Esophagus (tissue), 2 donors: ENCODE measurements around the gene EMD. TPM values are rescaled to one million over a fixed set of nuclear protein-coding genes. Genes with fewer than 3 reads are reported as not detected.
A peak's percentile ranks its signal among the peaks of the same experiment; 100 is the strongest.
"Not testable (repeated sequence)": the region's sequence is repeated elsewhere in the genome, so short reads cannot be mapped to it uniquely, and the experiment has no call there.

Experiments
- H3K27ac ChIP-seq, 2 donors: one replicate each; pipeline ENCODE4 v1.5.1; 2013; ENCODE audit warnings: low read depth in 2 of 2, mild to moderate bottlenecking in 2 of 2, inconsistent platforms in 1 of 2, low read length in 1 of 2, moderate library complexity in 1 of 2
- H3K27me3 ChIP-seq, 2 donors: one replicate each; pipeline ENCODE4 v1.6.1; 2013; ENCODE audit warnings: low read length in 2 of 2, control low read depth in 1 of 2, mild to moderate bottlenecking in 1 of 2; ENCODE audit not compliant: insufficient read depth in 2 of 2, control insufficient read depth in 1 of 2
- H3K36me3 ChIP-seq, 2 donors: one replicate each; pipeline ENCODE4 v1.6.1; 2013; ENCODE audit warnings: low read length in 1 of 2; ENCODE audit not compliant: control insufficient read depth in 2 of 2, insufficient read depth in 2 of 2
- H3K4me1 ChIP-seq, 2 donors: one replicate each; pipeline ENCODE4 v1.6.1; 2013; ENCODE audit warnings: low read length in 1 of 2; ENCODE audit not compliant: control insufficient read depth in 2 of 2, insufficient read depth in 2 of 2
- H3K4me3 ChIP-seq, 2 donors: one replicate each; pipeline ENCODE4 v1.5.1; 2013; ENCODE audit warnings: low read length in 2 of 2, mild to moderate bottlenecking in 2 of 2, low read depth in 1 of 2, moderate library complexity in 1 of 2
- H3K9me3 ChIP-seq, 2 donors: one replicate each; pipeline ENCODE4 v1.6.1; 2013; ENCODE audit warnings: mild to moderate bottlenecking in 2 of 2, low read depth in 1 of 2, low read length in 1 of 2, moderate library complexity in 1 of 2; ENCODE audit not compliant: control insufficient read depth in 2 of 2, insufficient read depth in 1 of 2
- WGBS, 2 donors: extraction: QIAGEN DNeasy Blood & Tissue Kit; methylation state at CpG; one replicate each; pipeline ENCODE4 v1.1.7; 2013; 5-methylcytosine and 5-hydroxymethylcytosine counted together
- polyA plus RNA-seq, 2 donors: library from polyadenylated mRNA; stranded (reverse); fragments of 200-250 nt; gene quantifications; one replicate each; pipeline ENCODE4 v1.2.3, GENCODE V29; 2013
- donor health status: healthy with polysubstance abuse.
- donor health status: Bipolar disorder and iron deficiency.

EMD gene
- polyA plus RNA-seq, 2 donors: 66.5 to 83.9 TPM

DNA sequence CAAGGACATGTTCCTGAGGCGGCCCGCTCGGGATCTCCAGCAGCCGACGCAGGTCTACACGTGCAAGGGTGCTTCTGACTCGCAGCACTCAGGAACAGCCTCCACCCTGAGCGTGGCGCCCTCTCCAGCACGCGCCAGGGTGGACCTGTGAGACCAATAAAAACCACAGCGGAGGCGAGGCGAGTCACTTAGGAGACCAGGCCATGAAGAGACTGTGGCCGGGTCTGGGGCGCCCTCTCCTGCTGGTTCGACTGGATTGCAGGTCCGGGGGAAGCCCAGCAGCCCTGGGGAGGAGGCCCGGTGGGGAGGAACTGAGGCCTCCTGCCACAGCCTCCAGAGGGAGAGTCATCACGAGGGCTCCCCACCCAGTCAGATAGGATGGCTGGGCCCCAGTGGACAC is 9.0 kb downstream of the EMD start:
- H3K4me3 ChIP-seq, H3K4me1 ChIP-seq, H3K36me3 ChIP-seq, H3K27ac ChIP-seq, H3K27me3 ChIP-seq, H3K9me3 ChIP-seq: not testable (repeated sequence)
- WGBS, 2 donors: no CpG with 5 or more reads among the region's 20 CpGs

- not testable (repeated sequence) for H3K27me3 ChIP-seq, H3K27ac ChIP-seq
- WGBS, 2 donors: no CpG with 5 or more reads among the region's 16 CpGs
These were observed 9.6 kb downstream of the EMD start for GRCh38 chrX:154388649-154389048.

GRCh38 chrX:154389812-154390747 is 11.0 kb downstream of the EMD start:
- H3K27me3 ChIP-seq, H3K4me3 ChIP-seq, H3K9me3 ChIP-seq, H3K36me3 ChIP-seq, H3K4me1 ChIP-seq: not testable (repeated sequence)
- WGBS, 2 donors: 0 to 37% methylated on average over 13 to 24 of the region's 121 CpGs
- peak overlapping the region in 1 of 2 donors; percentile 62 for H3K27ac ChIP-seq

More at GRCh38 chrX:154388649-154389048, 9.6 kb downstream of the EMD start:
- not testable (repeated sequence) for H3K4me1 ChIP-seq, H3K9me3 ChIP-seq, H3K4me3 ChIP-seq, H3K36me3 ChIP-seq

GRCh38 chrX:154396363-154396762 is 17.3 kb downstream of the EMD start:
- not testable (repeated sequence) for H3K4me1 ChIP-seq, H3K27ac ChIP-seq, H3K4me3 ChIP-seq, H3K27me3 ChIP-seq, H3K9me3 ChIP-seq
- 87 to 88% methylated on average over 15 to 17 of the region's 17 CpGs for WGBS, 2 donors
- H3K36me3 ChIP-seq: peaks cover 0 to 12% of the 10 kb centered on the region in 2 donors

DNA sequence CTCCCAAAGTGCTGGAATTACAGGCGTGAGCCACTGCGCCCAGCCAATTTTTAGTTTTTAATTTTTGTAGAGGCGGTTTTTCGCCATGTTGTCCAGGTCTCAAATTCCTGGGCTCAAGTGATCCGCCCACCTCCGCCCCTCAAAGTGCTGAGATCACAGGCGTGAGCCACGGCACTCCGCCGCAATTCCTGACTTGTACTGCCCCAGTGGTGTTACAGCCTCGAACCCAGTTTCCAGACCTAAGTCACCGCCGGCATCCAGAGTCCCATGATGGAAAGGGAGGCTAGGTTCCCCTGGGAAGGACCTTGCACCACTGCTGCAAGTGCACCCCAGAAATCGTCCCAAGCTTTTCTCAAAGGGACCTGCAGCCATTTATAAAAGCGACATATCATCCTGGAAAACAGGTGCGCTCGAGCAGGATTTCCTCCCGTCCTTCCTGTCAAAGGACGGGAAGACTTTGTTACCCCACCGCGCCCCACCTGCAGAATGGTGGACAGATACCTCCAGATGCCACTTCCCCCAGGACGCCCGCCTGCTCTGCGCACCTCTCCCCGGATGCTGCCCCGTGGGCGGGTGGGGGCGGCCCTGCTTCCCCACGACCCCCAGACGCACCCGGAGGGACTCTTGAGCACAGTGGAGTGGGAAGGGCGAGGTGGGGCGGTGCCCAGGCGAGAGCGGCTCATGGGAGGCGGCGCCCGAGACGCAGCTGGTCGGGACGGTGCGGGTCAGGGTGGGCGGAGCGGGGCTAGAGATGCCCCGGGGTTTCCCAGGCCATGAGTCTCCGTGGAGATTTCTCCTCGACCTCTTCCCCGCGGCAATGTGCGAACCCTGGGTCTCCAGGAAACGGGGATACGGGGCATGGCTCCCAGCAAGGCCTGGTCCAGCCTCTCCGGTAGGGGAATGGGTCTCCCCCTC is 18.1 kb downstream of the EMD start:
- Histone ChIP-seq H3K27me3 (no peaks in the 10 kb centered on the region), H3K4me3 (peak overlapping the region; percentile 41 to 82), H3K27ac (peak overlapping the region; percentile 96 to 99), H3K4me1 (peaks cover 0 to 6% of the 10 kb centered on the region in 2 donors), H3K9me3 (peaks cover 0 to 3% of the 10 kb centered on the region in 2 donors), H3K36me3 (peaks cover 0 to 12% of the 10 kb centered on the region in 2 donors)
- 3 to 28% methylated on average over 53 of the region's 53 CpGs for WGBS, 2 donors

GRCh38 chrX:154397888-154398667 is 19.0 kb downstream of the EMD start, which contains the start of gene RPL10:
TSS of gene RPL10 (plus strand) at chrX:154398377. CDS start at chrX:154398520, 143 bp downstream.
- Histone ChIP-seq H3K27ac (peak within 1 kb of the TSS; percentile 96 to 99), H3K4me1 (peaks cover 4 to 6% of the 10 kb centered on the region in 2 donors), H3K36me3 (peaks cover 0 to 15% of the 10 kb centered on the region in 2 donors), H3K27me3 (no peaks in the 10 kb centered on the region), H3K9me3 (peaks cover 0 to 3% of the 10 kb centered on the region in 2 donors), H3K4me3 (peak within 1 kb of the TSS; percentile 54 to 82)
- WGBS, 2 donors: 0 to 32% methylated on average over 69 of the region's 69 CpGs

DNA sequence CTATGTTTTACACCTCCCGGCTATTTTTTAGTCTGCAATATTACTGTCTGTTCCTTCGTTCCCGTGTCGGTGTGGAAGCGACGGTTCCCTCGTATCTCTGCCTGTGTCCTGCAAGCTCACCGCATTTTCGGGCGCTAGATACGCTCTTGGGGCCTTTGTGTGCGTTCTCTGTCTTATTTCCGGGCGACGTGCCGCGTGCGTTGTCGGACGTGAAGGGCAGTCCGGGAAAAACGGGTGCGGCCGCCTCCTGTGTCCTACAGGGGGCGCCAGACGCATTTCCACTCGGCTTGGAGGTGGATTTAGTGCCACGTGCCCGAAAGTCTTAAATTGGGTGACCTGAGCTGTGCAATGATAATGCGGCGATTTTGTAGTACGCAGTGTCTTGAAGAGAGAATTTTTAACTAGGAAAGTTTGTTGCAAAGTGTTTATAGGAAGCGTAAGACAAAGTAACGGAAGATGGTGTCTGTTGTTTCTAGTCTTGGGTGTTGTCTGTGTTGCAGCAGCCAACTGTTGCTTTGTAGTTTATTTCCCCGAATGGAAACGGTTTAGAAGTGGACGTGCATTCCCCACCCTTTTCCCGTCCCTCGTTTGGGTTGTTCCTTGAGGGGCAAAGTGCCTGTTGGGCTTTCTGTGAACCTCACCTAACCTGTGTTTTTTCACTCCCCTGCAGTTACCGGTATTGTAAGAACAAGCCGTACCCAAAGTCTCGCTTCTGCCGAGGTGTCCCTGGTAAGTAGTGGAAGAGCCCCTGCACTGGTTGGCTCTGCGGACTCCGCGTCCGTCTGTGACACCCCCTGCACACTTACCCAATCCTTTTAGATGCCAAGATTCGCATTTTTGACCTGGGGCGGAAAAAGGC is 19.8 kb downstream of the EMD start:
- 1 to 24% methylated on average over 49 of the region's 49 CpGs for WGBS, 2 donors
- H3K27ac ChIP-seq: peak overlapping the region; percentile 96 to 99
- peaks cover 4 to 6% of the 10 kb centered on the region in 2 donors for H3K4me1 ChIP-seq
- H3K9me3 ChIP-seq: peaks cover 0 to 3% of the 10 kb centered on the region in 2 donors
- no peaks in the 10 kb centered on the region for H3K27me3 ChIP-seq
- H3K4me3 ChIP-seq: peak overlapping the region; percentile 54 to 82
- peaks cover 0 to 15% of the 10 kb centered on the region in 2 donors for H3K36me3 ChIP-seq

- Histone ChIP-seq H3K27me3 (no peaks in the 10 kb centered on the region), H3K9me3 (peaks cover 0 to 3% of the 10 kb centered on the region in 2 donors), H3K27ac (peak overlapping the region; percentile 96 to 99), H3K4me3 (peak overlapping the region; percentile 54 to 82), H3K36me3 (peaks cover 0 to 15% of the 10 kb centered on the region in 2 donors), H3K4me1 (peaks cover 4 to 6% of the 10 kb centered on the region in 2 donors)
- 30 to 52% methylated on average over 14 of the region's 14 CpGs for WGBS, 2 donors
These were observed 20.7 kb downstream of the EMD start for GRCh38 chrX:154399527-154400368.
